GM12874 (cell line): ENCODE data around the gene PI4KB.

Experiments used
- CTCF ChIP-seq: IDR thresholded peaks from 2 replicates; pipeline ENCODE4 v1.5.1; 2011; ENCODE audit warnings: low read depth, mild to moderate bottlenecking, control low read depth, low read length, moderate library complexity; ENCODE audit not compliant: insufficient read depth

The PI4KB gene

GRCh38 chr1:151369302-151369610 lies 42.0 kb upstream of the PI4KB start:
- TF ChIP-seq CTCF: no peak

GRCh38 chr1:151368393-151369301 lies 41.4 kb upstream of the PI4KB start:
- no peak for TF ChIP-seq CTCF

- TF ChIP-seq CTCF: no peak
Measured at GRCh38 chr1:151367658-151368392, 40.6 kb upstream of the PI4KB start.

GRCh38 chr1:151364996-151365395 lies 37.8 kb upstream of the PI4KB start:
- 0 out of 2 replicates have a peak, but pooled peaks have one; percentile 9 for TF ChIP-seq CTCF

GRCh38 chr1:151362308-151363155 lies 35.3 kb upstream of the PI4KB start:
- TF ChIP-seq CTCF: no peak

GRCh38 chr1:151361883-151362282 lies 34.7 kb upstream of the PI4KB start:
- no peak for TF ChIP-seq CTCF

GRCh38 chr1:151356696-151357095 lies 29.5 kb upstream of the PI4KB start:
- no peak for TF ChIP-seq CTCF
